ENCODE measurements around the gene BTG4.

BTG4 gene

DNA sequence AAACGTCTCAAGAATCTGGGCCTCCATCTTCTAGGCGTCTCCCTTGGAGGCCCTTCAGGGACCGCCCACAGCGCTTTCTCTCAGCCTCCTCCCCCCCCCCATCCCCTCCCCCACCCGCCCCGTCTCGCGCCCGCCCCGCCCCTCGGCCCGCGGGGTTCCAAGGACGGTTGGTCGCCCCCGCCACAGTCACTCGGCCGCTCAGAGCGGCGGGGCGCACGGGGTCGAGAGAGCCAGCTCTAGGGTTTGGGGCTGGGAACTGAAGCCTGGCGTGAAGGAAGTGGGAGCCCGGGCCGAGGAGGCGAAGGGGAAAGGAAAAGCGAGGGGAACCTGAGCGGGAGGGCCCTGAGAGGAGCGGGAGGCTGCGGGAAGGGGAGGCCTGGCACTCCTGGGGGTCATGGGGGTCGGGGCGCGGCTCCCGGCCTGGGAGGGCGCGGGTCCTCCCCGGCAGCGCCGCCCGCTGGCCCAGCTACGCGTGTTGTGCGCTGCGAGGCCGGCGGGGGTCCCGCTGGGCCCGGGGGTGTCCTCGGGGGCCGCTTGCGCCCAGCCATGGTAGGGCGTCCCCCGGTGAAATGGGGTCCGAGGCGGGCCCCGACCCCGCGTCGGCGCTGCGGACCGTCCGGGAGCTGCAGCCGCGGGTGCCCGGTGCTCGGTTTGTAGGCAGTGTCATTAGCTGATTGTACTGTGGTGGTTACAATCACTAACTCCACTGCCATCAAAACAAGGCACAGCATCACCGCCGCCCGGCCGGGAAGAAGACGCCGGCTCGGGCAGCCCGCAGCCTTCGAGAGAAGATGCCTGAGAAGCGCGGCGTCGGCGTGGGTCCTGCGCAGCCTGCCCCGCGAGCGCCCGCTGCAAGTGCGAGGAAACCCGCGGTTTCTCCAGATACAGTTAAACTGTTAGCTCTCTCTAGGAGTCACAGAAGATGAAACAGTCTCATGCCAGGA is at the start of gene BTG4:
Gene BTG4, minus strand, starts transcription at position 91 of the 944 bp plus-strand sequence. CDS start 13,610 bp downstream, outside the sequence.
- no peak for DNase-seq (ENCODE audit: insufficient read length, low spot score)
- TF ChIP-seq, protein P1, sequence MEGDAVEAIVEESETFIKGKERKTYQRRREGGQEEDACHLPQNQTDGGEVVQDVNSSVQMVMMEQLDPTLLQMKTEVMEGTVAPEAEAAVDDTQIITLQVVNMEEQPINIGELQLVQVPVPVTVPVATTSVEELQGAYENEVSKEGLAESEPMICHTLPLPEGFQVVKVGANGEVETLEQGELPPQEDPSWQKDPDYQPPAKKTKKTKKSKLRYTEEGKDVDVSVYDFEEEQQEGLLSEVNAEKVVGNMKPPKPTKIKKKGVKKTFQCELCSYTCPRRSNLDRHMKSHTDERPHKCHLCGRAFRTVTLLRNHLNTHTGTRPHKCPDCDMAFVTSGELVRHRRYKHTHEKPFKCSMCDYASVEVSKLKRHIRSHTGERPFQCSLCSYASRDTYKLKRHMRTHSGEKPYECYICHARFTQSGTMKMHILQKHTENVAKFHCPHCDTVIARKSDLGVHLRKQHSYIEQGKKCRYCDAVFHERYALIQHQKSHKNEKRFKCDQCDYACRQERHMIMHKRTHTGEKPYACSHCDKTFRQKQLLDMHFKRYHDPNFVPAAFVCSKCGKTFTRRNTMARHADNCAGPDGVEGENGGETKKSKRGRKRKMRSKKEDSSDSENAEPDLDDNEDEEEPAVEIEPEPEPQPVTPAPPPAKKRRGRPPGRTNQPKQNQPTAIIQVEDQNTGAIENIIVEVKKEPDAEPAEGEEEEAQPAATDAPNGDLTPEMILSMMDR (IDR thresholded peaks at IDR 0.05; ENCODE audit: insufficient read depth, missing control alignments) = no peak
- no peak for FAIRE-seq

DNA sequence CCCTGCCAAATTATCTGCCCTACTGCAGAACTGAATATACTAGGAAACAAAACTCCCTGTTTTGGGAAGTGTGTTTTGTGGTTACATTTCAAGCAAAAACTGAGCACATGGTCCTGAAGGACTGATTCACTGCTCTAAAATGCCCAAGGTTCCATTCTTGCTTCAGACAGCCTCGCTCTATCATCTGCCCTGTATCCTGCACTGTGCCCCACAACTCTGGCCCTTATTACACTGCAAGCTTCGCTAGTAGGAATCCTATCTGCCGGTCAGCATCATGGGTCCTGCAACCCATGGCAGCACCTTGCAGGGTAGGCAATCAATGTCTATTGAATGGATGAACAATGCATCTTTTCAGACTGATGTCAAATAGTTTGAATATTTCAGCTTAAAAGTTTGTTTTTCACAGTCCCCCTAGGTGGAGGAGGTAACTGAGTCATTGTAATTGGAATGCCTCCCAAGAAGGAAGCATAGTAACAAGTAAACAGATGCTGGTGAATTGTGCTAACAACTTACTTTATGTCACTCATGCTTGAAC is 49.7 kb upstream of the BTG4 start:
- TF ChIP-seq, protein P1 (IDR thresholded peaks at IDR 0.05; ENCODE audit: insufficient read depth, missing control alignments) = no peak
- DNase-seq (ENCODE audit: insufficient read length, low spot score) = no peak

DNA sequence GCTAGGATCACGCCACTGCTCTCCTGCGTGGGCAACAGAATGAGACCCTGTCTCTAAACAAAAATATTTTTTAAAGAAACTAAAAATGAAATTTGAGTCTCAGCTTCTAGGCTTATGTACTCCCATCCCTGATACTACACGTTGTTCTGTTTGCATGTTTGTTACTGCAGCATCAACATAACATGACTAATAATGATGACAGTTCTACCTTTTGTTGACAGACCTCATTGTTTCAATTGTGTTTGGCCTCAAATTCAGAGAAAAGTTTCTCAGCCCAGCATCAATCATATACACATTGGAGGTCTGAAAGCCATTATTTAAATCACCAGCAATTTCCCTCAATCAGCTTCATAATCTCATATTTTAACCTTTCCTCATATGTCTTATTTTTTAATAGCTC is 49.1 kb upstream of the BTG4 start:
- TF ChIP-seq, protein P1 (IDR thresholded peaks at IDR 0.05; ENCODE audit: insufficient read depth, missing control alignments) = no peak
- FAIRE-seq = no peak
- no peak for DNase-seq (ENCODE audit: insufficient read length, low spot score)

More for the DNA sequence above, 49.7 kb upstream of the BTG4 start:
- FAIRE-seq = no peak

DNA sequence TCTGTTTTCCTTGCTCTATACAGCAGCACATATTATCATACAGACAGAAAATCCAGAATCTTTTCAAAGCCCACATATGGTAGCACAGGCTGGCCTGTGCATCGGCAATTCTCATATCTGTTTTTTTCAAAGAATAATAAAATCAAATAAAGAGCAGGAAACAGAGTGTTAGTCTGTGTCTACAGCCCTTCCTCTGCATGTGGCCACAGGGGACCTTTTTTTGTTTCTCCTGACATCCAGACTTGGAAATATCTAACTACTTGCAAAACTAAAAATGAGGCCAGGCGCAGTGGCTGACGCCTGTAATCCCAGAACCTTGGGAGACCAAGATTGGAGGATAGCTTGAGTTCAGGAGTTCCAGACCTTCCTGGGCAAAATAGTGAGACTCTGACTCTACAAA is 48.6 kb upstream of the BTG4 start:
- DNase-seq (ENCODE audit: insufficient read length, low spot score) (no peak), FAIRE-seq (no peak)
- TF ChIP-seq, protein P1 (IDR thresholded peaks at IDR 0.05; ENCODE audit: insufficient read depth, missing control alignments) = no peak

DNA sequence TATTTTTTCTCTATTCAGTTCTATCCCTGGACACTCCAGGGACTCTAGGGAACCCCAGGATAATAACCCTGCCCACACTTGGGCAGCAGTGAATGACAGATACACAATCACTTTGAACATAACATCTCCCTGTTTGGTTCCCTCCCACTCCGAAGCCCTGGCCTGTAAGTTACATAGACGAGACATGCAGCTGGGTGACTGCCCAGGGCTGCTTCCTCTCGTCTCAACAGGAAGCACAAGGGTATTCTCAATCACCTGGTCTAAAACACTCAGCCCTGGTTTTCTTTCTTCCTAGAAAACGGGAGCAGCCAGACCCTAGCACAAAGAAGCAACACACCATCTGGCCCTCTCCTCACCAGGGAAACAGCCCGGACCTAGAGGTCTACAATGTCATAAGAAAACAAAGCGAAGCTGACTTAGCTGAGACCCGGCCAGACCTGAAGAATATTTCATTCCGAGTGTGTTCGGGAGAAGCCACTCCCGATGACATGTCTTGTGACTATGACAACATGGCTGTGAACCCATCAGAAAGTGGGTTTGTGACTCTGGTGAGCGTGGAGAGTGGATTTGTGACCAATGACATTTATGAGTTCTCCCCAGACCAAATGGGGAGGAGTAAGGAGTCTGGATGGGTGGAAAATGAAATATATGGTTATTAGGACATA is 47.7 kb upstream of the BTG4 start:
- TF ChIP-seq, protein P1 (IDR thresholded peaks at IDR 0.05; ENCODE audit: insufficient read depth, missing control alignments) = no peak
- FAIRE-seq (no peak), DNase-seq (ENCODE audit: insufficient read length, low spot score) (no peak)

DNA sequence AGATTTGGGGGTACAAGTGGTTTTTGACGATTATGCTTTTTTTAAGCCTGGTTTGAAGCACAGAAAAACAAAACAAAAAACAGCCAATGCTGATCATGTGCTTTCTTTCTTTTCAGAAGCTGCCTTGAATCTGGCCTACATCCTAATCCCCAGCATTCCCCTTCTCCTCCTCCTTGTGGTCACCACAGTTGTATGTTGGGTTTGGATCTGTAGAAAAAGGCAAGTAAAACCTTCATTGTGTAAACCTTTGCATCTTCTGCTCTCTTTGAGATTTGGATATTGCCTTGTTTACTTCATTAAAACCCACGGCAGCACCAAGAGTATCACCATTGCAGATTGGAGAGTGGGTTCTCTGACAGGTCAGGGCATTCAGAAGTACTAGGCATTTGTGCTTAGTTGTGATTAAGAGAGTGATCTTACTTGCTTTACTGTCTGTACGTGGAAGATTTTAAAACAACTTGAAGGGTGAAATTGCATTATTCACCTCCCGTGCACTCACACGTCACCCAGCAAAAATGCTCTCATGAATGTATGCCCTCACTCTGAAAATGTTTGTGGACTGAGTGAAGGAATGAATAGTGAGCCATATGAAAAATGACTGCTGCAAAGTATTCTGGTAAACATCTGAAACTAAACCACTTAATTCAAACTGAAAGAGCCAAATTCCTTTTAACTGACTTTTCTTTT is 45.4 kb upstream of the BTG4 start:
- TF ChIP-seq, protein P1 (IDR thresholded peaks at IDR 0.05; ENCODE audit: insufficient read depth, missing control alignments) = no peak
- no peak for DNase-seq (ENCODE audit: insufficient read length, low spot score)
- FAIRE-seq = no peak

All from D721Med (cell line).